GM06990 (cell line): ENCODE results near the gene TGFBR3.

Experiments
- DNase-seq: peaks from one replicate; pipeline ENCODE4 v3.0.0-alpha.2; 2011; ENCODE audit not compliant: insufficient read length; ENCODE audit errors: extremely low read depth
- H3K27me3 ChIP-seq: replicated peaks from 2 replicates; pipeline ENCODE4 v1.6.0; 2011; ENCODE audit warnings: low read length; ENCODE audit not compliant: control insufficient read depth, insufficient read depth
- H3K36me3 ChIP-seq: 2 replicates; pipeline ENCODE4 v1.5.1; 2011; ENCODE audit warnings: low read length; ENCODE audit not compliant: control insufficient read depth, insufficient read depth
- H3K4me3 ChIP-seq: replicated peaks from 2 replicates; pipeline ENCODE4 v1.5.1; 2011; ENCODE audit warnings: low read depth, mild to moderate bottlenecking, control low read depth, low read length
- TF ChIP-seq, protein P1 (sequence below): IDR thresholded peaks from 2 replicates; pipeline ENCODE4 v1.5.1; 2011; ENCODE audit warnings: low read length, control low read depth, mild to moderate bottlenecking, inconsistent platforms; ENCODE audit not compliant: insufficient read depth, poor library complexity, severe bottlenecking

Gene TGFBR3

DNA sequence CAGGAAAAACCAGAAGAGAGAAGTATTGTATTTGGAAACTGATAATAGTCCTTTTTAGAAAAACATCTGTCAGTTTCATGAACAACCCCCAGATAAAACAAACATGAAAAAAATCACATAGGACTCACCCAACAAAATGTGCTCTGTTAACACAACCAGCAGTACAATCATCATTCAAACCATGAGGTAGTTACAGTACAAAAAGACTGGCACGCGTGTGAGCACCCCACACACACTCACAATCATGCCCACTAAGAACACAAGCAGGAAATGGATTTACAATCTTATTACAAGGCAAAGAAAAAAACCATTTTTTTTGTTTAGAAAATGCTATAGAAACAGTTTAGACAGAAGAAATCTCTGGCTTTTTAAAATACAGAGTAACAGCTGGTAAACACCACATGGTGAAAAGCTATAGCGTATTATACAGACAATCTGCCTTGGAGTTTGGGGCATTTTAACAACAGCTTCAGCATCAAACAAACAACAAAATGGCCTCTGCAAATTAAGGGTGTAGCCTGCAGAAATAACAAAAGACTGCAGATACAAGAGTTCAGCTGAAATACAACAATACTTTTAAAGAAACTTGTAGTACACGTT, 205.3 kb downstream of the TGFBR3 start:
- Histone ChIP-seq H3K36me3 (peaks cover 2% of the 10 kb centered on the region; the same call in 1 of the 2 replicates), H3K27me3 (no peaks in the 10 kb centered on the region), H3K4me3 (no peak overlapping the region)
- TF ChIP-seq, protein P1, sequence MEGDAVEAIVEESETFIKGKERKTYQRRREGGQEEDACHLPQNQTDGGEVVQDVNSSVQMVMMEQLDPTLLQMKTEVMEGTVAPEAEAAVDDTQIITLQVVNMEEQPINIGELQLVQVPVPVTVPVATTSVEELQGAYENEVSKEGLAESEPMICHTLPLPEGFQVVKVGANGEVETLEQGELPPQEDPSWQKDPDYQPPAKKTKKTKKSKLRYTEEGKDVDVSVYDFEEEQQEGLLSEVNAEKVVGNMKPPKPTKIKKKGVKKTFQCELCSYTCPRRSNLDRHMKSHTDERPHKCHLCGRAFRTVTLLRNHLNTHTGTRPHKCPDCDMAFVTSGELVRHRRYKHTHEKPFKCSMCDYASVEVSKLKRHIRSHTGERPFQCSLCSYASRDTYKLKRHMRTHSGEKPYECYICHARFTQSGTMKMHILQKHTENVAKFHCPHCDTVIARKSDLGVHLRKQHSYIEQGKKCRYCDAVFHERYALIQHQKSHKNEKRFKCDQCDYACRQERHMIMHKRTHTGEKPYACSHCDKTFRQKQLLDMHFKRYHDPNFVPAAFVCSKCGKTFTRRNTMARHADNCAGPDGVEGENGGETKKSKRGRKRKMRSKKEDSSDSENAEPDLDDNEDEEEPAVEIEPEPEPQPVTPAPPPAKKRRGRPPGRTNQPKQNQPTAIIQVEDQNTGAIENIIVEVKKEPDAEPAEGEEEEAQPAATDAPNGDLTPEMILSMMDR, result no peak
- DNase-seq, result no peak

DNA sequence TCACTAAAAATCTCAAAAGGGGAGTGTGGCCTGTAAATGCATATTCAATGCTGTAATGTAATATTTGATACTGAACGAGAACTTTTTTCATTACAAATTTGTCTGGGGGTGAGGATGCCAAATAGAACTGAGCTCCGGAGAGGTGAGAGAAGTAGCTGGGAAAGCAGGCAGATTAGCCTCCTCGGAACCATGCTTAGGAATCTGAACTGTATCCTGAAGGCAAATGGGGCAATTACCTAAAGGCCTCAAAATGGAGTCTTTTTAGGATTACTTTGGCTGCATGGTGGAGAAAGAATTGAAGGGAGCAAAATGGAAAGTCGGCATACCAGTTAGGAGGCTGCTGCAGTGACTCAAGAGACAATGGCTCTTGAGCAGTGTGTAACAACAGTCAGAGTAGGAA, 206.5 kb downstream of the TGFBR3 start:
- TF ChIP-seq, protein P1, result no peak
- Histone ChIP-seq H3K36me3 (peaks cover 2% of the 10 kb centered on the region; the same call in 1 of the 2 replicates), H3K4me3 (no peak overlapping the region), H3K27me3 (no peaks in the 10 kb centered on the region)
- DNase-seq, result no peak

DNA sequence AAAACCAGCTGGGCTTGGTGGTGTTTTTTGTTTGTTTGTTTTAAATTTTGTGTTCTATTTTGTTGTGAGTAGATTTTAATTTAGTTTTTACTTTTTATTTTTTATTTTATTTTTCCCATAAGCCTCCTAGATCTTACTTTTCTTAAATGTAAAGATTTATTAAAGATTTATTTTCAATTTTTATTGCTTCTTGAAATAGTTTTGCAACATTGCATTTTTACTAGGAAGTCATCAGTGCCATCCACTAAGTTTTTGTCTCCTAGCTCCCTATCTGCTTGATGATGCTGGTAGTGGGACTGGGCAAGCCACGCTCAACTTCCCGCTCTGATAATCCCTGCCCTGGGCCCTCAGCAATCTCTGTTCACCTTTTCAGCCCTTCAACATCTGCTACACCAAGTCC, 209.9 kb downstream of the TGFBR3 start:
- H3K4me3 ChIP-seq, result no peak overlapping the region
- H3K36me3 ChIP-seq, result no peaks in the 10 kb centered on the region
- TF ChIP-seq, protein P1, result no peak
- DNase-seq, result no peak
- H3K27me3 ChIP-seq, result no peaks in the 10 kb centered on the region

DNA sequence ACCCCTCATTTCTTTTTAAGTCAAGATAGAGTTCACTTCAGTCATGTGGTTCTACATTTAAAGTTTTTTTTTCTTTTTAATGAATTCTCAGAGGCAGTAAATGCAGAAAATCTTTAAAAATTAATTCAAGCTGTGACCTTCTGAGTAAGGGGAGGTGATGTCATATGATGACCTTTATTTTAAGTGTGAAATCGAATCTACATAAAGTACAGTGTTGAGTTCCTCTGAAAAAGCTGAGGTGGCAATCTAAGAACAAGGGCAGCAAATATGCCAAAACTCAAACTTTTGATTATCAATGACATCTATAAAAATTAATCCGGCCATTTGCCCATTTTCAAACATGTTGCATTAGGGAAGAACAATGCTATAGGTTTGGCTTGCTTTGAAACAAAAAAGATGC, 211.8 kb downstream of the TGFBR3 start:
- no peak for DNase-seq
- Histone ChIP-seq H3K36me3 (no peaks in the 10 kb centered on the region), H3K4me3 (no peak overlapping the region), H3K27me3 (no peaks in the 10 kb centered on the region)
- TF ChIP-seq, protein P1, result no peak

DNA sequence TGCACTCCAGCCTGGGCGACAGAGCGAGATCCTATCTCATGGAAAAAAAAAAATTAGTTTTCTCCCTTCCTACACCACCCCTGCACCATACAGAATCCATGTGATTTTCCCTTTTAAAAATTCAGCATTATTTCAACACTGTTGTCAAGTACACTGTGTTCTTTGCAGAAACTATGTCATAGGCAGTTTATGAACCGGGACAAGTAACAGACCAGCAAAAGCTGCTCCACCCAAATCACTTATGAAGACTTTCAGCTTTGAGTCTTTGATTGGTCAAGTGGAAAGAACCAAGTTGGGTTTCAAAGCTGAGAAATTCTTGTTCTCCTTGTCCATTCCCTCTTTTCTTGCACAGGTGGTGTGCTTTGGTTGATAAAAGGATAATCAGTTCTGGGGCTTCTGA, 212.3 kb downstream of the TGFBR3 start:
- no peak for DNase-seq
- TF ChIP-seq, protein P1, result no peak
- H3K4me3 ChIP-seq, result no peak overlapping the region
- no peaks in the 10 kb centered on the region for H3K36me3 ChIP-seq
- no peaks in the 10 kb centered on the region for H3K27me3 ChIP-seq
